Colonic mucosa (tissue), 4 donors: ENCODE data around the gene XBP1. TPM values are rescaled to one million over a fixed set of nuclear protein-coding genes. Genes with fewer than 3 reads are reported as not detected.

Experiments
- DNase-seq: peaks from one replicate; pipeline ENCODE4 v3.0.0-alpha.2; 2020
- H3K27ac ChIP-seq: fragments of 200-600 bp; one replicate; pipeline ENCODE4 v1.8.0; 2021
- H3K27me3 ChIP-seq: fragments of 200-600 bp; one replicate; pipeline ENCODE4 v1.8.0; 2021
- H3K36me3 ChIP-seq: fragments of 200-600 bp; one replicate; pipeline ENCODE4 v1.8.0; 2021
- H3K4me1 ChIP-seq: fragments of 200-600 bp; one replicate; pipeline ENCODE4 v1.8.0; 2021; ENCODE audit warnings: mild to moderate bottlenecking
- H3K4me3 ChIP-seq: fragments of 200-600 bp; one replicate; pipeline ENCODE4 v1.8.0; 2021
- H3K9ac ChIP-seq, 2 donors: one replicate each; pipeline ENCODE4 v1.7.0; 2013; ENCODE audit warnings: control low read depth in 2 of 2, low read depth in 2 of 2, low read length in 2 of 2
- H3K9me3 ChIP-seq: fragments of 200-600 bp; one replicate; pipeline ENCODE4 v1.8.0; 2021
- CTCF ChIP-seq: fragments of 200-600 bp; IDR thresholded peaks from one replicate; pipeline ENCODE4 v1.8.0; 2022; ENCODE audit warnings: antibody characterized with exemption, mild to moderate bottlenecking
- intact Hi-C: fragments of 100-400 bp; cut with DNase I; formaldehyde crosslinking; loops from one replicate; pipeline ENCODE4 v1.14.1; 2022
- total RNA-seq, 2 donors: library from RNA; stranded (reverse); fragmentation: NEBNext Ultra II Directional in 1 of 2; extraction: Animal tissue kit (Norgen Biotek cat#: 25700) in 1 of 2; gene quantifications; one replicate each; pipeline ENCODE4 v1.2.1, GENCODE V29; 2021
- donor health status: healthy.
- donor health status: DM: no; HTN: no; CAD: no.
- donor health status: DM: no; HTN: no; CAD: no.

The XBP1 gene
- total RNA-seq, 2 donors from 2014 or later = 210 to 251 TPM

GRCh38 chr22:28837640-28838039 lies 37.3 kb upstream of the XBP1 start:
- Histone ChIP-seq H3K4me1 (no peaks in the 10 kb centered on the region), H3K9ac (no peak overlapping the region), H3K27ac (no peak overlapping the region), H3K36me3 (no peaks in the 10 kb centered on the region), H3K4me3 (no peak overlapping the region), H3K9me3 (no peaks in the 10 kb centered on the region), H3K27me3 (no peaks in the 10 kb centered on the region)
- intact Hi-C loops = no loop called here
- no peak for TF ChIP-seq CTCF
- no peak for DNase-seq

- Histone ChIP-seq H3K9me3 (no peaks in the 10 kb centered on the region), H3K4me3 (no peak overlapping the region), H3K36me3 (no peaks in the 10 kb centered on the region), H3K9ac (no peak overlapping the region), H3K27ac (no peak overlapping the region), H3K27me3 (no peaks in the 10 kb centered on the region), H3K4me1 (no peaks in the 10 kb centered on the region)
- no peak for TF ChIP-seq CTCF
- intact Hi-C loops = no loop called here
- DNase-seq = no peak
Observed at GRCh38 chr22:28835630-28836189, 35.3 kb upstream of the XBP1 start.

GRCh38 chr22:28833276-28833923 lies 33.0 kb upstream of the XBP1 start:
- H3K4me3 ChIP-seq = no peak overlapping the region
- H3K4me1 ChIP-seq = no peaks in the 10 kb centered on the region
- TF ChIP-seq CTCF = no peak
- H3K9me3 ChIP-seq = no peaks in the 10 kb centered on the region
- H3K27me3 ChIP-seq = no peaks in the 10 kb centered on the region
- intact Hi-C loops = loop anchor here (5.0 kb wide), 1 partner anchor 41 kb away; no protein-coding TSS in a partner anchor
- no peak overlapping the region for H3K9ac ChIP-seq
- no peak overlapping the region for H3K27ac ChIP-seq
- DNase-seq = no peak
- H3K36me3 ChIP-seq = no peaks in the 10 kb centered on the region

- Histone ChIP-seq H3K4me1 (no peaks in the 10 kb centered on the region), H3K27ac (no peak overlapping the region), H3K9me3 (no peaks in the 10 kb centered on the region), H3K27me3 (no peaks in the 10 kb centered on the region), H3K4me3 (no peak overlapping the region), H3K36me3 (no peaks in the 10 kb centered on the region), H3K9ac (no peak overlapping the region)
- TF ChIP-seq CTCF = no peak
- no peak for DNase-seq
- intact Hi-C loops = loop anchor here (5.0 kb wide), 1 partner anchor 40 kb away; no protein-coding TSS in a partner anchor
Observed at GRCh38 chr22:28832731-28833130, 32.4 kb upstream of the XBP1 start.

- Histone ChIP-seq H3K27ac (no peak overlapping the region), H3K9me3 (no peaks in the 10 kb centered on the region), H3K9ac (no peak overlapping the region), H3K27me3 (no peaks in the 10 kb centered on the region), H3K36me3 (no peaks in the 10 kb centered on the region), H3K4me3 (no peak overlapping the region), H3K4me1 (no peaks in the 10 kb centered on the region)
- intact Hi-C loops = loop anchor here (2.0 to 5.0 kb wide), 2 partner anchors 39 to 229 kb away; no protein-coding TSS in a partner anchor
- DNase-seq = no peak
- TF ChIP-seq CTCF = no peak
Observed at GRCh38 chr22:28831140-28832072, 31.0 kb upstream of the XBP1 start.
